GM23338 (cell line): ENCODE results near the gene HDDC3. TPM values are rescaled to one million over a fixed set of nuclear protein-coding genes. Genes with fewer than 3 reads are reported as not detected.

ENCODE experiments used
- ATAC-seq: fragments of 200-7000 bp; cut with Tn5 transposase; 3 replicates; pipeline ENCODE4 v1.9.1; 2020
- DNase-seq: peaks from one replicate; pipeline ENCODE4 v3.0.0-alpha.2; 2015; ENCODE audit warnings: low spot score
- H2AFZ ChIP-seq: fragments of 200-600 bp; sonication (generic); 2 replicates; pipeline ENCODE4 v1.8.0; 2016; ENCODE audit warnings: antibody characterized with exemption, mild to moderate bottlenecking, moderate library complexity
- H3F3A ChIP-seq: fragments of 200-600 bp; sonication (generic); replicated peaks from 2 replicates; pipeline ENCODE4 v1.8.0; 2017; ENCODE audit warnings: antibody characterized with exemption, mixed run types, low read depth
- H3K27ac ChIP-seq: fragments of 200-600 bp; sonication (generic); 2 replicates; pipeline ENCODE4 v1.6.1; 2016; ENCODE audit warnings: low read depth
- H3K27me3 ChIP-seq: fragments of 200-600 bp; sonication (generic); 2 replicates; pipeline ENCODE4 v1.8.0; 2016; ENCODE audit warnings: mild to moderate bottlenecking, mixed run types, moderate library complexity; ENCODE audit not compliant: insufficient read depth
- H3K36me3 ChIP-seq: fragments of 200-600 bp; sonication (generic); 2 replicates; pipeline ENCODE4 v1.8.0; 2016; ENCODE audit warnings: mild to moderate bottlenecking; ENCODE audit not compliant: insufficient read depth
- H3K4me1 ChIP-seq: fragments of 200-600 bp; sonication (generic); 2 replicates; pipeline ENCODE4 v1.8.0; 2016; ENCODE audit warnings: mild to moderate bottlenecking, moderate library complexity; ENCODE audit not compliant: insufficient read depth
- H3K4me2 ChIP-seq: fragments of 200-600 bp; sonication (generic); 2 replicates; pipeline ENCODE4 v1.7.1; 2017; ENCODE audit warnings: mixed run types
- H3K4me3 ChIP-seq: fragments of 200-600 bp; sonication (generic); 2 replicates; pipeline ENCODE4 v1.6.1; 2016; ENCODE audit warnings: mixed run types
- H3K79me2 ChIP-seq: fragments of 200-600 bp; sonication (generic); replicated peaks from 2 replicates; pipeline ENCODE4 v1.8.0; 2017; ENCODE audit warnings: mild to moderate bottlenecking; ENCODE audit not compliant: insufficient read depth
- H3K9me2 ChIP-seq: fragments of 200-600 bp; sonication (generic); 2 replicates; pipeline ENCODE4 v1.8.0; 2017; ENCODE audit not compliant: insufficient read depth
- H4K20me1 ChIP-seq: fragments of 200-600 bp; sonication (generic); replicated peaks from 2 replicates; pipeline ENCODE4 v1.8.0; 2017; ENCODE audit warnings: mild to moderate bottlenecking; ENCODE audit not compliant: insufficient read depth
- H3K27ac Mint-ChIP-seq: 2 replicates; pipeline ENCODE4 v1.8.0; 2020; ENCODE audit warnings: inconsistent platforms, mild to moderate bottlenecking, moderate library complexity, mixed read lengths
- H3K27me3 Mint-ChIP-seq: 3 replicates; pipeline ENCODE4 v1.8.0; 2022; ENCODE audit warnings: low read depth, mild to moderate bottlenecking, moderate library complexity, mixed read lengths, inconsistent platforms; ENCODE audit not compliant: insufficient read depth, poor library complexity
- H3K36me3 Mint-ChIP-seq: 3 replicates; pipeline ENCODE4 v1.8.0; 2021; ENCODE audit warnings: low read depth, mild to moderate bottlenecking, inconsistent platforms, moderate library complexity, mixed read lengths
- H3K4me1 Mint-ChIP-seq: 3 replicates; pipeline ENCODE4 v1.8.0; 2020; ENCODE audit warnings: mild to moderate bottlenecking, inconsistent platforms, mixed read lengths
- H3K4me3 Mint-ChIP-seq: 3 replicates; pipeline ENCODE4 v1.8.0; 2021; ENCODE audit warnings: moderate library complexity, mild to moderate bottlenecking, inconsistent platforms, mixed read lengths
- H3K9me3 Mint-ChIP-seq: 3 replicates; pipeline ENCODE4 v1.8.0; 2020; ENCODE audit warnings: moderate library complexity, mild to moderate bottlenecking, inconsistent platforms, mixed read lengths
- CREB1 ChIP-seq: fragments of 250-450 bp; sonication (Bioruptor Pico); IDR thresholded peaks from 2 replicates; pipeline ENCODE4 v1.5.0; 2020; ENCODE audit warnings: low read depth, mild to moderate bottlenecking, moderate library complexity
- EZH2phosphoT487 ChIP-seq: fragments of 200-600 bp; sonication (generic); IDR thresholded peaks from one replicate; pipeline ENCODE4 v1.8.1; 2018; ENCODE audit warnings: antibody characterized with exemption; ENCODE audit not compliant: unreplicated experiment
- JUNB ChIP-seq: IDR thresholded peaks from one replicate; pipeline ENCODE4 v1.6.1; 2016; ENCODE audit warnings: antibody characterized with exemption; ENCODE audit not compliant: unreplicated experiment
- ZNF114 ChIP-seq: fragments of 250-450 bp; sonication (Bioruptor Pico); IDR thresholded peaks from 2 replicates; pipeline ENCODE4 v1.5.0; 2020; ENCODE audit warnings: mild to moderate bottlenecking, moderate library complexity
- polyA plus RNA-seq: library from polyadenylated mRNA; unstranded; fragments of >200 nt; fragmentation: Nextera tagmentation; extraction: Ambion mirVana; gene quantifications from 2 replicates; pipeline ENCODE4 v1.2.1, GENCODE V29; 2016
- total RNA-seq: library from RNA; depleted of rRNA; stranded (reverse); fragments of >200 nt; shearing (Covaris generic); gene quantifications from 2 replicates; pipeline ENCODE4 v1.2.3, GENCODE V29; 2014
- TF ChIP-seq, protein P1 (sequence below): fragments of 250-450 bp; sonication (Bioruptor Pico); IDR thresholded peaks from 2 replicates; pipeline ENCODE4 v1.5.0; 2020; ENCODE audit warnings: mild to moderate bottlenecking, moderate library complexity

Gene HDDC3
- total and polyA plus RNA-seq, 2 experiments from 2014 or later: 17.4 to 19.0 TPM

DNA sequence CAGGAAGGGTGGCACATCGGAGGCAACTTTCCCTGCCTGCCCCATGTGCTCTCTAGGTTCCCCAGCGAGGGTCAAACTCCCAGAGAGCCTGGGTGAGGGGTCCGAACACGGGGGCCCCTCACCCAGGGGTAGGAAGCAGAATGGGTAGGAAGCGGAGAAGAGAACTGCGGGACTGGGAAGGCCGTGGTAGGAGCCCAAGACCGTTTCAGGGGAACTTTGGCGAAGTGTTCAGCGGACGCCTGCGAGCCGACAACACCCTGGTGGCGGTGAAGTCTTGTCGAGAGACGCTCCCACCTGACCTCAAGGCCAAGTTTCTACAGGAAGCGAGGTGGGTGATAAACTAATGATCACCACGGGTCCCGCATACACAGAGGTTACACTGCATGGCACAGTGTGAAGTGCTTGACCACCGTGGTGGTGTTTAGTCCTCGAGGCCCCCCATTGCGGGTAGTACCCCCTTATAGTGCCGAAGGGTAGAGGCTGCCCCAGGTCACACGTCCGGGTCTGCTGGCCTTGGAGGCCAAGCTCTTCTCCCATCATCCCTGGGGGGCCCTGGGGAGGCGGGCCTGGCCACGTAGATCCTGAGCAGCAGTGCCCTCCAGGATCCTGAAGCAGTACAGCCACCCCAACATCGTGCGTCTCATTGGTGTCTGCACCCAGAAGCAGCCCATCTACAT is 39.7 kb downstream of the HDDC3 start:
- peaks cover 5% of the 10 kb centered on the region; the same call in 1 of the 3 replicates for H3K4me1 Mint-ChIP-seq
- no peak overlapping the region for H3K4me3 ChIP-seq
- ATAC-seq (no peak), DNase-seq (no peak)
- H3K27ac ChIP-seq: no peak overlapping the region
- TF ChIP-seq CREB1 (CRISPR knock-in tag): no peak
- no peak for TF ChIP-seq EZH2phosphoT487
- TF ChIP-seq JUNB: no peak
- TF ChIP-seq, protein P1, sequence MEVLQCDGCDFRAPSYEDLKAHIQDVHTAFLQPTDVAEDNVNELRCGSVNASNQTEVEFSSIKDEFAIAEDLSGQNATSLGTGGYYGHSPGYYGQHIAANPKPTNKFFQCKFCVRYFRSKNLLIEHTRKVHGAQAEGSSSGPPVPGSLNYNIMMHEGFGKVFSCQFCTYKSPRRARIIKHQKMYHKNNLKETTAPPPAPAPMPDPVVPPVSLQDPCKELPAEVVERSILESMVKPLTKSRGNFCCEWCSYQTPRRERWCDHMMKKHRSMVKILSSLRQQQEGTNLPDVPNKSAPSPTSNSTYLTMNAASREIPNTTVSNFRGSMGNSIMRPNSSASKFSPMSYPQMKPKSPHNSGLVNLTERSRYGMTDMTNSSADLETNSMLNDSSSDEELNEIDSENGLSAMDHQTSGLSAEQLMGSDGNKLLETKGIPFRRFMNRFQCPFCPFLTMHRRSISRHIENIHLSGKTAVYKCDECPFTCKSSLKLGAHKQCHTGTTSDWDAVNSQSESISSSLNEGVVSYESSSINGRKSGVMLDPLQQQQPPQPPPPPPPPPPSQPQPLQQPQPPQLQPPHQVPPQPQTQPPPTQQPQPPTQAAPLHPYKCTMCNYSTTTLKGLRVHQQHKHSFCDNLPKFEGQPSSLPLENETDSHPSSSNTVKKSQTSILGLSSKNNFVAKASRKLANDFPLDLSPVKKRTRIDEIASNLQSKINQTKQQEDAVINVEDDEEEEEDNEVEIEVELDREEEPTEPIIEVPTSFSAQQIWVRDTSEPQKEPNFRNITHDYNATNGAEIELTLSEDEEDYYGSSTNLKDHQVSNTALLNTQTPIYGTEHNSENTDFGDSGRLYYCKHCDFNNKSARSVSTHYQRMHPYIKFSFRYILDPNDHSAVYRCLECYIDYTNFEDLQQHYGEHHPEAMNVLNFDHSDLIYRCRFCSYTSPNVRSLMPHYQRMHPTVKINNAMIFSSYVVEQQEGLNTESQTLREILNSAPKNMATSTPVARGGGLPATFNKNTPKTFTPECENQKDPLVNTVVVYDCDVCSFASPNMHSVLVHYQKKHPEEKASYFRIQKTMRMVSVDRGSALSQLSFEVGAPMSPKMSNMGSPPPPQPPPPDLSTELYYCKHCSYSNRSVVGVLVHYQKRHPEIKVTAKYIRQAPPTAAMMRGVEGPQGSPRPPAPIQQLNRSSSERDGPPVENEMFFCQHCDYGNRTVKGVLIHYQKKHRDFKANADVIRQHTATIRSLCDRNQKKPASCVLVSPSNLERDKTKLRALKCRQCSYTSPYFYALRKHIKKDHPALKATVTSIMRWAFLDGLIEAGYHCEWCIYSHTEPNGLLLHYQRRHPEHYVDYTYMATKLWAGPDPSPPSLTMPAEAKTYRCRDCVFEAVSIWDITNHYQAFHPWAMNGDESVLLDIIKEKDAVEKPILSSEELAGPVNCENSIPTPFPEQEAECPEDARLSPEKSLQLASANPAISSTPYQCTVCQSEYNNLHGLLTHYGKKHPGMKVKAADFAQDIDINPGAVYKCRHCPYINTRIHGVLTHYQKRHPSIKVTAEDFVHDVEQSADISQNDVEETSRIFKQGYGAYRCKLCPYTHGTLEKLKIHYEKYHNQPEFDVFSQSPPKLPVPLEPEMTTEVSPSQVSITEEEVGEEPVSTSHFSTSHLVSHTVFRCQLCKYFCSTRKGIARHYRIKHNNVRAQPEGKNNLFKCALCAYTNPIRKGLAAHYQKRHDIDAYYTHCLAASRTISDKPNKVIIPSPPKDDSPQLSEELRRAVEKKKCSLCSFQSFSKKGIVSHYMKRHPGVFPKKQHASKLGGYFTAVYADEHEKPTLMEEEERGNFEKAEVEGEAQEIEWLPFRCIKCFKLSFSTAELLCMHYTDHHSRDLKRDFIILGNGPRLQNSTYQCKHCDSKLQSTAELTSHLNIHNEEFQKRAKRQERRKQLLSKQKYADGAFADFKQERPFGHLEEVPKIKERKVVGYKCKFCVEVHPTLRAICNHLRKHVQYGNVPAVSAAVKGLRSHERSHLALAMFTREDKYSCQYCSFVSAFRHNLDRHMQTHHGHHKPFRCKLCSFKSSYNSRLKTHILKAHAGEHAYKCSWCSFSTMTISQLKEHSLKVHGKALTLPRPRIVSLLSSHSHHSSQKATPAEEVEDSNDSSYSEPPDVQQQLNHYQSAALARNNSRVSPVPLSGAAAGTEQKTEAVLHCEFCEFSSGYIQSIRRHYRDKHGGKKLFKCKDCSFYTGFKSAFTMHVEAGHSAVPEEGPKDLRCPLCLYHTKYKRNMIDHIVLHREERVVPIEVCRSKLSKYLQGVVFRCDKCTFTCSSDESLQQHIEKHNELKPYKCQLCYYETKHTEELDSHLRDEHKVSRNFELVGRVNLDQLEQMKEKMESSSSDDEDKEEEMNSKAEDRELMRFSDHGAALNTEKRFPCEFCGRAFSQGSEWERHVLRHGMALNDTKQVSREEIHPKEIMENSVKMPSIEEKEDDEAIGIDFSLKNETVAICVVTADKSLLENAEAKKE (CRISPR knock-in tag): no peak
- H3K4me3 Mint-ChIP-seq: no peak overlapping the region
- H3K27ac Mint-ChIP-seq: no peak overlapping the region
- peaks cover 16% of the 10 kb centered on the region for H3K27me3 Mint-ChIP-seq
- H2AFZ ChIP-seq: no peak overlapping the region
- H3F3A ChIP-seq: no peaks in the 10 kb centered on the region
- H3K36me3 ChIP-seq: no peaks in the 10 kb centered on the region
- no peaks in the 10 kb centered on the region for H4K20me1 ChIP-seq
- no peak overlapping the region for H3K4me2 ChIP-seq
- no peaks in the 10 kb centered on the region for H3K79me2 ChIP-seq
- no peaks in the 10 kb centered on the region for H3K4me1 ChIP-seq
- H3K27me3 ChIP-seq: no peaks in the 10 kb centered on the region
- H3K9me3 Mint-ChIP-seq: no peaks in the 10 kb centered on the region
- peaks cover 8% of the 10 kb centered on the region for H3K36me3 Mint-ChIP-seq
- H3K9me2 ChIP-seq: no peaks in the 10 kb centered on the region

DNA sequence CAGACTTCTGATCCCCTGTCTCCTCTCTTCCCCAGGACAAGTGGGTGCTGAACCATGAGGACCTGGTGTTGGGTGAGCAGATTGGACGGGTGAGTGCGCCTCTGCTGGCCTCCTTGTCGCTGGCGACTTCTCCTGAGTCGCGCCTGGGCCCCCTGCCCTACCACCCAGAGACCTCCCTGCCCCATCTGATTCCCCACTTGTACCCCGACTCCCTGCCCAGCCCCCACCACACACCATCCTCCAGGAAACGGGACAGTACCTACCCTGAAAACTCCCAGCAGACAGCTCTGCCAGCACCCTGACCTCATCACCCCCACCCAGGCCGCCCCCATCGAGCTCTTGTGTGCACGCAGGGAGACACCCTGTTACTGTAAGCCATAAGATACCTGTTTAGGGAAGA is 40.3 kb downstream of the HDDC3 start:
- Histone ChIP-seq H3K4me1 (no peaks in the 10 kb centered on the region), H3K36me3 (no peaks in the 10 kb centered on the region), H2AFZ (no peak overlapping the region), H3K79me2 (no peaks in the 10 kb centered on the region), H3K9me2 (no peaks in the 10 kb centered on the region), H3K27me3 (no peaks in the 10 kb centered on the region), H3F3A (no peaks in the 10 kb centered on the region), H4K20me1 (no peaks in the 10 kb centered on the region), H3K27ac (no peak overlapping the region), H3K4me3 (no peak overlapping the region), H3K4me2 (no peak overlapping the region)
- peaks cover 5% of the 10 kb centered on the region; the same call in 1 of the 3 replicates for H3K4me1 Mint-ChIP-seq
- ATAC-seq: no peak
- peaks cover 8% of the 10 kb centered on the region for H3K36me3 Mint-ChIP-seq
- TF ChIP-seq ZNF114: no peak
- no peak overlapping the region for H3K4me3 Mint-ChIP-seq
- DNase-seq: no peak
- H3K27ac Mint-ChIP-seq: no peak overlapping the region
- H3K9me3 Mint-ChIP-seq: no peaks in the 10 kb centered on the region
- peaks cover 16% of the 10 kb centered on the region for H3K27me3 Mint-ChIP-seq
